Suprapubic skin (tissue), 4 donors: Measurements from ENCODE around the gene OR2A5. TPM values are rescaled to one million over a fixed set of nuclear protein-coding genes. Genes with fewer than 3 reads are reported as not detected.

ENCODE experiments used
- DNase-seq, 2 donors: peaks; one replicate each; pipeline ENCODE4 v3.0.0-alpha.2; 2019; ENCODE audit warnings: low spot score in 2 of 2
- H3K27ac ChIP-seq: fragments of 200-600 bp; sonication (generic); one replicate; pipeline ENCODE4 v1.5.1; 2019
- H3K27me3 ChIP-seq: fragments of 200-600 bp; sonication (generic); one replicate; pipeline ENCODE4 v1.5.1; 2019
- H3K36me3 ChIP-seq: fragments of 200-600 bp; sonication (generic); one replicate; pipeline ENCODE4 v1.5.1; 2019
- H3K4me1 ChIP-seq: fragments of 200-600 bp; sonication (generic); one replicate; pipeline ENCODE4 v1.5.1; 2019
- H3K4me3 ChIP-seq: fragments of 200-600 bp; sonication (generic); one replicate; pipeline ENCODE4 v1.5.1; 2019; ENCODE audit warnings: mild to moderate bottlenecking
- H3K9me3 ChIP-seq: fragments of 200-600 bp; sonication (generic); one replicate; pipeline ENCODE4 v1.5.1; 2019
- EP300 ChIP-seq: sonication (generic); formaldehyde crosslinking; IDR thresholded peaks from one replicate; pipeline ENCODE4 v1.6.1; 2017; ENCODE audit warnings: antibody characterized with exemption
- POLR2A ChIP-seq, 2 donors: fragments of 450-650 bp; IDR thresholded peaks; one replicate each; pipeline ENCODE4 v1.6.1; 2017; ENCODE audit warnings: antibody characterized with exemption in 2 of 2, mild to moderate bottlenecking in 2 of 2, moderate library complexity in 2 of 2
- POLR2AphosphoS5 ChIP-seq, 3 donors: sonication (generic); formaldehyde crosslinking; IDR thresholded peaks; one replicate each; pipeline ENCODE4 v1.6.1; 2017; ENCODE audit warnings: antibody characterized with exemption in 3 of 3
- WGBS: methylation state at CpG from one replicate; pipeline ENCODE4 v1.1.5; 2018; 5-methylcytosine and 5-hydroxymethylcytosine counted together
- total RNA-seq, 4 donors: library from RNA; depleted of rRNA; stranded (reverse); fragments of >200 nt; gene quantifications; one replicate each; pipeline ENCODE4 v1.1.0, GENCODE V29; 2016
- TF ChIP-seq, protein P1 (sequence below), 2 donors: fragments of 200-600 bp in 1 of 2; fragments of 450-650 bp in 1 of 2; sonication (generic) in 1 of 2; IDR thresholded peaks; one replicate each; pipeline ENCODE4 v1.5.1; 2016 to 2019; ENCODE audit warnings: antibody characterized with exemption in 2 of 2, mild to moderate bottlenecking in 1 of 2, moderate library complexity in 1 of 2

Gene OR2A5
- total RNA-seq, 4 donors from 2014 or later = not detected

DNA sequence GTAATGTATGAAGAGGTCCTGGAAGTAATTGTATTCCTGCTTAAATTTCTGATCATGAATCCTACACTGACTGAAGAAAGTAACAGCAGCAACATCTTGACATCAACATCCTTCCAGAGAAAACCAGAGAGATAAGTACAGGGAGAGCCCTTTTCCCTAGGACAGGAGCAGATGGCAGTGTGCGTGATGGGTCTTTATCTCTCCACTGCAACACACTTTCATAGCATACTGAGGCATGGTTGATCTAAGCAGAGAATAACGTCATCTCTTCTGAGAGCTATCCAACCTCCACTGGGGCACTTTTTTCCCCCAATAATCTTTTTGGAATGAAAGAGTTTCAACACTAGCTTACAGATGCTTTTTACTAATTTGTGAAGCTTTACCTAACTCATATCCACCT lies 21.2 kb downstream of the OR2A5 start:
- no peaks in the 10 kb centered on the region for H3K4me1 ChIP-seq
- WGBS = 57% methylated on average over 2 of the region's 2 CpGs
- no peaks in the 10 kb centered on the region for H3K36me3 ChIP-seq
- no peak overlapping the region for H3K4me3 ChIP-seq
- H3K27me3 ChIP-seq = no peaks in the 10 kb centered on the region
- no peaks in the 10 kb centered on the region for H3K9me3 ChIP-seq
- H3K27ac ChIP-seq = no peak overlapping the region
- TF ChIP-seq, protein P1, sequence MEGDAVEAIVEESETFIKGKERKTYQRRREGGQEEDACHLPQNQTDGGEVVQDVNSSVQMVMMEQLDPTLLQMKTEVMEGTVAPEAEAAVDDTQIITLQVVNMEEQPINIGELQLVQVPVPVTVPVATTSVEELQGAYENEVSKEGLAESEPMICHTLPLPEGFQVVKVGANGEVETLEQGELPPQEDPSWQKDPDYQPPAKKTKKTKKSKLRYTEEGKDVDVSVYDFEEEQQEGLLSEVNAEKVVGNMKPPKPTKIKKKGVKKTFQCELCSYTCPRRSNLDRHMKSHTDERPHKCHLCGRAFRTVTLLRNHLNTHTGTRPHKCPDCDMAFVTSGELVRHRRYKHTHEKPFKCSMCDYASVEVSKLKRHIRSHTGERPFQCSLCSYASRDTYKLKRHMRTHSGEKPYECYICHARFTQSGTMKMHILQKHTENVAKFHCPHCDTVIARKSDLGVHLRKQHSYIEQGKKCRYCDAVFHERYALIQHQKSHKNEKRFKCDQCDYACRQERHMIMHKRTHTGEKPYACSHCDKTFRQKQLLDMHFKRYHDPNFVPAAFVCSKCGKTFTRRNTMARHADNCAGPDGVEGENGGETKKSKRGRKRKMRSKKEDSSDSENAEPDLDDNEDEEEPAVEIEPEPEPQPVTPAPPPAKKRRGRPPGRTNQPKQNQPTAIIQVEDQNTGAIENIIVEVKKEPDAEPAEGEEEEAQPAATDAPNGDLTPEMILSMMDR (IDR thresholded peaks at IDR 0.05) = no peak
- TF ChIP-seq POLR2A (IDR thresholded peaks at IDR 0.05) (no peak), EP300 (no peak), POLR2AphosphoS5 (IDR thresholded peaks at IDR 0.05) (no peak)
- no peak for DNase-seq

DNA sequence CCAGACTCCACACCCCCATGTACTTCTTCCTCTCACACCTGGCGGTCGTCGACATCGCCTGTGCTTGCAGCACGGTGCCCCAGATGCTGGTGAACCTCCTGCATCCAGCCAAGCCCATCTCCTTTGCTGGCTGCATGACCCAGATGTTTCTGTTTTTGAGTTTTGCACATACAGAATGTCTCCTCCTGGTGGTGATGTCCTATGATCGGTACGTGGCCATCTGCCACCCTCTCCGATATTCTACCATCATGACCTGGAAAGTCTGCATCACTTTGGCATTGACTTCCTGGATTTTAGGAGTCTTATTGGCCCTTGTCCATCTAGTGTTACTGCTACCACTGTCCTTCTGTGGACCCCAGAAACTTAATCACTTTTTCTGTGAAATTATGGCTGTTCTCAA lies 25.6 kb downstream of the OR2A5 start:
- Histone ChIP-seq H3K4me1 (no peaks in the 10 kb centered on the region), H3K27ac (no peak overlapping the region), H3K4me3 (no peak overlapping the region), H3K27me3 (no peaks in the 10 kb centered on the region), H3K36me3 (no peaks in the 10 kb centered on the region), H3K9me3 (no peaks in the 10 kb centered on the region)
- WGBS = 93% methylated on average over 8 of the region's 8 CpGs
- no peak for DNase-seq
- no peak for TF ChIP-seq POLR2A (IDR thresholded peaks at IDR 0.05)
- TF ChIP-seq POLR2AphosphoS5 (IDR thresholded peaks at IDR 0.05) = no peak
- no peak for TF ChIP-seq EP300
- TF ChIP-seq, protein P1 (IDR thresholded peaks at IDR 0.05) = no peak

DNA sequence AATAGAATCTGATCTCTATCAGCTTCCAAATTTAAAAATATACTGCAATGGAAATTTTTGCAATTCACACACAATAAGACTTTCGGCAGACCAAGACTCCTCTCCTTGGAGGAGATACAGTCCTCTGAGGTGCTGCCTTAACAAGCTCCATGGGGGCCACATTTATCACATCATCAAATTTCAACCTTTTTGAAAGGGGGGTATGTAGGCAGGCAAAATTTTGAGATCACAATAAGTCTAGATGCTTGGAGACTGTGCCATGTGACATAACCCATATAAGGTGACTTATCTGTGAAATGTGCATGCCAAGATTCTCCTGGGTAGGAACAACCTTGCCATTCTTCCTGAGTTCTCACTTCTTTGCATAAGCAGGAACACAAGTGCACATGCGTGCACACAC lies 37.2 kb downstream of the OR2A5 start, which contains the start of gene OR2A12:
Gene OR2A12 (plus strand): TSS at position 301 of the 400 bp plus-strand sequence. CDS start 8,830 bp downstream, outside the sequence.
- Histone ChIP-seq H3K4me1 (no peaks in the 10 kb centered on the region), H3K9me3 (no peaks in the 10 kb centered on the region), H3K36me3 (no peaks in the 10 kb centered on the region), H3K27me3 (no peaks in the 10 kb centered on the region), H3K27ac (no peak within 1 kb of the TSS), H3K4me3 (no peak within 1 kb of the TSS)
- no peak for TF ChIP-seq POLR2A (IDR thresholded peaks at IDR 0.05)
- TF ChIP-seq, protein P1 (IDR thresholded peaks at IDR 0.05) = no peak
- TF ChIP-seq EP300 = no peak
- no peak for TF ChIP-seq POLR2AphosphoS5 (IDR thresholded peaks at IDR 0.05)
- DNase-seq = no peak
- 85% methylated on average over 2 of the region's 2 CpGs for WGBS

DNA sequence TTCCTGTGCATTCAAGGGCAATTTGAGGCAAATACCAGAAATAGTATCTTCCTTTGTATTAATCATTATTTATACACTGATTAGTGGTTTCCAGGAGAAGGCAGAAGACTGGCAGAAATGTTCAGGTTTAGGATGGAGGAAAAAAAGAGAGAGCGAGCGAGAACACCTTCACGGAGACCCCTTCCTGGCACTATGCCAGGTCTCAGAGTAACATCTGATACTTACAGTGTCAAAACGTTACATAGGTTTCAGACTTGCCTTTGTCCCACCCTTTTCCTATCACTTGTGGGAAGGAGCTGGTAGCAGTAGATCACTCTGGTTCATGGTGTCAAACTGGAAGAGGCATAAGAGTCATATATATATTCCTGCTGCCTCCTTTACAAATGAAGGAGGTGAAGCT lies 38.0 kb downstream of the OR2A5 start:
- no peaks in the 10 kb centered on the region for H3K9me3 ChIP-seq
- no peak for DNase-seq
- no peak overlapping the region for H3K4me3 ChIP-seq
- TF ChIP-seq, protein P1 (IDR thresholded peaks at IDR 0.05) = no peak
- TF ChIP-seq EP300 (no peak), POLR2AphosphoS5 (IDR thresholded peaks at IDR 0.05) (no peak), POLR2A (IDR thresholded peaks at IDR 0.05) (no peak)
- H3K4me1 ChIP-seq = no peaks in the 10 kb centered on the region
- no peaks in the 10 kb centered on the region for H3K36me3 ChIP-seq
- H3K27me3 ChIP-seq = no peaks in the 10 kb centered on the region
- no peak overlapping the region for H3K27ac ChIP-seq
- WGBS = 30% methylated on average over 4 of the region's 4 CpGs

DNA sequence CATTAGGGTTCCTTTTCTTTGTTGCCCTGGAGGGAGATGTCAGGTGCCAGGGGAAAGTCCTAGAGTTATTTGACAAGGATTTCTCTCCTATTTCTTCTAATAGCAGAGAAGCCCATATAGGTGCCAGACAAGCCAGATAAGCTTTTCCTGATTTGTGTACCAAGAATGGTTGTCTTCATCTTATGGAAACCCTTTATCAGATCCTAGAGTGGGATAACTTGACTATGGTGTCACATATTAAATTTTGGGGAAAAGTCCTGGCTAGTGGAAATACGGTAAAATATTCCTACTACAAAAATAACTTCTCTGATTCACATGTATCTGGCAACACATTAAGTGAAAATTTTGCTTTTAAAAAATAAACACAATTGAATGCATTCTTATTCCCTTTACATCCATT lies 38.5 kb downstream of the OR2A5 start:
- no peaks in the 10 kb centered on the region for H3K9me3 ChIP-seq
- DNase-seq = no peak
- H3K4me1 ChIP-seq = no peaks in the 10 kb centered on the region
- WGBS = 71% methylated on average over 1 of the region's 1 CpG
- no peaks in the 10 kb centered on the region for H3K36me3 ChIP-seq
- no peaks in the 10 kb centered on the region for H3K27me3 ChIP-seq
- no peak overlapping the region for H3K27ac ChIP-seq
- TF ChIP-seq EP300 (no peak), POLR2A (IDR thresholded peaks at IDR 0.05) (no peak), POLR2AphosphoS5 (IDR thresholded peaks at IDR 0.05) (no peak)
- TF ChIP-seq, protein P1 (IDR thresholded peaks at IDR 0.05) = no peak
- H3K4me3 ChIP-seq = no peak overlapping the region
